COLO668 (cell line): ENCODE results near the gene MAD2L2.

Source experiments
- DNase-seq: peaks from one replicate; lab custom pipeline; 2025; ENCODE audit not compliant: unreplicated experiment; lab: John Stamatoyannopoulos, UW

MAD2L2 gene

DNA sequence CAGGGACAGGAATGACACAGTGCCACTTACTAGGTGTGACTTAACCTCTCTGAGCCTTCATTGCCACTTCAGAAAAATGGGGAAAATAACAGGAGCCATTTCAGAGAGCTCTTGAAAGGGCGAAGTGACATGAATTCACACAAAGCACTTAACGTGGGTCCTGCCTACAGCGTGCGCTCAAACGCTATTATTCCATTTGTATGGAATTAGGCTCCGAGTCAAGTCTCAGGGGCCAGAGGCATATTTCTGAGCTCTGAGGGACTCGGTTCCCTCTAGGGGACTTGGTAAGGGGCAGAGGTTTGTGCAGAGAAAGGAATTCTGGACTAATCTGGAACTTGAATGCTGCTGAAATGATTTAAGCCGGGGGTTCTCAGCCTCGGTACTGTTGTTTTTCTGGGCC is 24.6 kb upstream of the MAD2L2 start:
- DNase-seq, result no peak

DNA sequence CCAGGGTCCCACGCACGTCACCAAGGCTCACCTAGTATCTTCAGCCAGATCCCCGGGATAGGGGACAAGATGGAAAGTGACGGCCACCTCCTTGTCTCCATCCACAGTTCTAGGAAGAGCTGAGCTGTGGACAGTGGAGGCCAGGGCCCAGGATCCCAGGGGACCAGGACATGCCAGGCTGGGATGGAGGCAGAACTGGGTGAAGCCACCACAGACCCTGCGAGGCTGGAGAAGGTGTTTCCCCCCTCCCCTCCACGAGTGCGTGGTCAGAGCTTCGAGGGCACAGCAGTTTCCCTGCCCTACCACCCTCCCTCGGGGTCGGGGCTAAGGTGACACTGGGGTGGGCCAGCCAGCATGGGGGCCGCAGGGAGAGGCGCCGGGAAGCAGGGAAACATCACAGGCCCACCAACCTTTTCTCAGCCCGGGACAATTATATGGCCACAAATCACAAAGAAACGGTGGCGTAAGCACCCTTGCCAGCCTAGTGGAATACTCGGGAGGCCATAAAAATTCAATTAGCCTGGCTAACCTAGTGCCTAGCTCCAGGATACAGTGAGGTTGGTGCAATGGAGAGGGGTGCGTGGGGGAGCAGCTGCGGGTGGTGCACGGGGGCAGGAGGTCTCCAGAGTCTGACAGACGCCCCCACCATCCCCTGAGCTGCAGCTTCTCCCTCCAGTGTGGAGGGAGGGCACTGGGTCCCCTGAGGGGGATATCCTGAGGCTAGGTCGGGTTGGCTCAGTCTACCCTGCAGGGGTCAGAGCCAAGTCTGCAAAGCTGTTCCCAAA is 23.9 kb upstream of the MAD2L2 start:
- no peak for DNase-seq

DNA sequence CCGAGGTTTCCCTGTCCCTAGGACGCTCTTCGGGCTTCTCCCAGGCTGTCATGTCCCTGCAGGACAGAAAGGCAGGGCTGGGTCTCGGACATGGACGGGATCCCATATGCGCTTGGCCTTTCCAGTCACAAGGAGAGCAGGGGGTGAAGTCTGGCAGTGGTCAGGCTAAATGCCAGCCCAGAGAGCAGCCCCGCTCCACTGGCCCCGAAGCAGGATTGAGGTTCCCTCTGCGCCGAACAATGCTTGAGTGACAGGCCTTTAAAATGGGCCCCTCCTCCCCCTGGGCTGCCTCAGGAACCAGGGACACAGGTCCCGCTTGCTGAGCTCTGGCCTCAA is 23.2 kb upstream of the MAD2L2 start:
- DNase-seq, result no peak

DNA sequence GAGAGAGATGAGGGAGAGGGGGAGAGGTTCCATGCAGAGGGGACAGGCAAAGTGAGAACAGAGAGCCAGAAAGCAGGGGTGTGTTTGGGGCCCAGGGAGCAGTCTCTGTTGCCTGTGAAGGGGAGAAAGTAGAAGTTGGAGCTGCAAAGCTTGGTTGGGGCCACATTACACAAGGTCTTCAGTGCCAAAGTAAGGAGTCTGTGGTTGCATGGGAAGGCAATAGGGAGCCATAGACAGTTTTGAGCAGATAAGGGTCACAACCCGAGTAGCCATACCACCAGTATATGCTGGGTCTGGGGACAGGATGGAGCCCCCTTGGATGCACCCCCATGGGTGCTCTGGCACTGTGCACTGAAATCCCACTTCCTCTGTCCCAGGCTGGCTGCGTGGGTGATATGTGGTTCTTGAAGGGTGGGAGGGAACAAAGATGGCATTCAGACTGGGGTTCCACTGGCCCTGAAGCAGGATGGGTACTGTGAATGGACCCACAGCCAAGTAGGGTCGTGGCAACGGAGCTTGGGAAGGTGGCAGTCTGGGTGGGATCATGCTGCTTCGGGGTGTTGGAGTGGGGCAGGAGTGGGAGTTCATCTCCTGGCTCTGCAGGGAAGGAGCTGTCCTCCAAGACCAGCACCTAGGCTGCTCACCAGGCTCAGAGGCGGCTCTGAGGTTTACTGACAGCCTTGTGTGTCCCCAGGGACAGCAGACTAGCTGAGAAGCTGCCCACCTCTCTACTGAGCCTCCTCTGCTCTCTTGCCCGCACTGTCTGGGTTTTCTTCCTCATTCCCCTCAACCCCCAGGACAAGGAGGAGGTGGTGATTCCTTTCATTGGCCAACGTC is 22.6 kb upstream of the MAD2L2 start:
- no peak for DNase-seq

DNA sequence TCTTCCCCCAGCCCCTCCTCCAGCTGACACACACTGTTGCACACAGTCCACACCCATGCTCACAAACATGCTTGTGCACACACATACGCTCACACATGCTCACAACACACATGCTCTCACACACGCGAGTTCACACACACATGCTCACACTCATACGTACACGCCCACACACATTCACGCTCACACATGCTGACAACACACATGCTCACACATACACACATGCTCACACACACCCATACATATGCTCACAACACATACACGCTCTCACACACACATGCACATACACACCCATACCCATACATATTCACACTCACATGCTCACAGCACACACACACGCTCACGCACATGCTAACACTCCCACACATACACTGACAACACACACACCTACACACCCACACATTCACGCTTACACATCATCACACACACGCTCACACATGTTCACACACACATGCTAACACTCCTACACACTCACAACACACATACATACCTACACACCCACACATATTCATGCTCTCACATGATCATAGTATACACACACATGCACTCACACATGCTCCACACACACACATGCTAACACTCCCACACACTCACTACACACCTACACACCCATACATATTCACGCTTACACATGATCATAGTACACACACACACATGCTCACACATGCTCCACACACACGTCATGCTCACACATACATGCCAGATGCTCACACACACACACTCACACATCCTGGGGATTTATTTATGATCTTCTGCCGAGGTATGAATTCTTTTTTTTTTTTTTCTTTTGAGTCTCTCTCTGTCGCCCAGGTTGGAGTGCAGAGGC is 21.2 kb upstream of the MAD2L2 start:
- DNase-seq, result no peak

DNA sequence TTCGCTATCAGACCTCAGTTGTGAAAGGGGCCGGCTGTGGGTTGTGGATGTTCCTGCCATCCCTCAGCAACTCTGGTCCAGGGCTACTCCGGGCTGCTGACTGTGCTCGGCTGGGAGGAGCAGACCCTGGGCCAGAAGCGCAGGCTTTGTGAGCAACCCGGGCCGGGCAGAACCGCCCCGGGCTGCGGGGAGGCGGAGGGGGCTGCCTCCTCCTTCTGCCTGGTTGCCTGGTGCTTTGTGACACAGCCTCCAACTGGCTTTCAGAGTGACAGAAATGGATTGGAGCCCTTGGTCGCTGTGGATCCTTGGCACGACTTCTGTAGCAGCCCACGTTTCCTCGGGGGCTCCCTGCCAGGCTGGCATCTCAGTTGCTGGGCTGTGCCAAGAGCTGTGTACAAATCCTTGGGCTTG is 20.6 kb upstream of the MAD2L2 start:
- DNase-seq, result no peak

DNA sequence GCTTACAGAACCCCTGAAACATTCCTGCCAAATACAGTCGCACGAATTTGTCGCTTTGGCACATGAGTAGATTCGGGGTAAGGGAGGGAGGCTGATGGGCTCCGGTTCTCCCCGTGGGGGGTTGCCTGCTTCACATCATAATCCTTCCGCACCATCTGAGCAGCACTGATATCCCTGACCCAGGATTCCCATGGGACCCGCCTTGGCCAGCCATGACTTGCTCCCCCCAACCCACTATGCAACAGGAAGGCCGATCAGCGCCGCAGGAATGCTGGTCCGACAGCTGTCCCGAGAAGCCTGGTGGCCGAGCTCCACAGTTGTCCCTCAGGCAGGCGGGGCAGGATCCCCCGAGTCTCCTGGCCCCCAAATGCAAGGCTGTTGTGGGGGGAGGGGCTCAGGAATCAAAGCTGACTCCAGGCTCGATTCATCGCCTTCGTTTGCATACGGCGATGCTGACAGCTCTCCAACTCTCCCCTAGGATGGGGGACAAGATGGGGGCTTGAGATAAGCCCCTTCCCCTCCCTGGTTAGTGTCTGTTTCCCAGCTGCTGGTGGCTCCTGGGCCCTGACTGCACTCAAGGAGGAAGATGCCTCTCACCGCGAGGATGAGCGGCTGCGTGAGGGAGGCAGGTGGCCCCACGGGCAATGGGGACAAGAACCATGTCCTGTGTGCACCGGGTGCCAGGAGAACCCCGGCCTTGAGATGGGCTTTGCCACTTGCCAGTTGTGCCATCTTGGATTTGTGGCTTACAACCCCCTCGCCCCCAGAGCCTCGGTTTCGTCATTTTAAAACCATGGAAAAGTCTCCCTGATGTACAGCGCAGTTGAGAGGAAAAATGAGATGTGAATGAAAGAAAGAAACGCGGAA is 19.9 kb upstream of the MAD2L2 start:
- DNase-seq, result no peak

DNA sequence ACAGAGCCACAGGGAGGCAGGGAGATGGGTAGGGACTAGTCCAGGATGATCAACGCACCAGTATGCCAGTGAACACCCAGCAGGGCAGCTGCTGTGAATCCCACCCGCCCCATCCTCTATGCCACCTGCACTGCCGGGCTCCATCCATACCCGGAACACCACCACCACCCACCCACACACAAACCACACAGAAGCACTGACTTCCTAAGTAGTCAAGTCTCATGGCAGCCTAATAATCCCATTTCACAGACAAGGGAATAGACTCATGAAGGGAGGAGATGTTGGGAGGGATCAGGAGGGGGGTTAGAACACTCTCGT is 16.9 kb upstream of the MAD2L2 start:
- DNase-seq, result no peak

DNA sequence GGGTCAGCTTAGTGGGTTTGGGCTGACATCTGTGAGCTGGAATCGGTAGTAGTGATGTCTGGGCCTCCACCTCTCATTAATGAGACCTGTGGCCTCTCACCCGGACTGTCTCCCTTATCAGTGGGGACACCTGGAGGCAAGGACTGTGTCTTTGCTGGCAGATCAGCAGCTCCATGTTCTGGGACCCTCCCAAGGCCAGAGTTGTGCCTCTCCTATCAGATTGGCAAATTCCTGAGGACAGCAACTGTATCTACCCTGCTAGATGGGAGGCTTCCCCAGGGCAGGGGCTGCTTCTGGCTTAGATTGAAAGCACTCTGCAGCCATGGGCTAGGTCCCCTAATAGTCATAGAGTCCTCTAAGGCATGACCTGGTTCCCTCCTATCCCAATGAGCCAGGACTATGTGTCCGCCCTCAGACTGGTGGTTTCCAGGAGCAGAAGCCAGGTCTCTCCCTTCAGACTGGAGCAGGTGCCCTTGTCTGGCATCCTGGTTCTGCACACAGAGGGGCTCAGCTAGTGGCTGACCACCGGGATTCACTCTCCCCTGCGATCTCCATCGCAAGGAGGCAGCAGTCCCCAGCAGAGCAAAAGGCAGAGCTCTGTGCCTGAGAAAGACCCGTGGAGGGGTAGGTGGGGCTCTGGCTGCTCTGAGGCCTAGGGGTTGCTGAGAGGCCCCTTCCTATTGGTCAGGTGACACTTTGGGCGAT is 16.4 kb upstream of the MAD2L2 start:
- no peak for DNase-seq

DNA sequence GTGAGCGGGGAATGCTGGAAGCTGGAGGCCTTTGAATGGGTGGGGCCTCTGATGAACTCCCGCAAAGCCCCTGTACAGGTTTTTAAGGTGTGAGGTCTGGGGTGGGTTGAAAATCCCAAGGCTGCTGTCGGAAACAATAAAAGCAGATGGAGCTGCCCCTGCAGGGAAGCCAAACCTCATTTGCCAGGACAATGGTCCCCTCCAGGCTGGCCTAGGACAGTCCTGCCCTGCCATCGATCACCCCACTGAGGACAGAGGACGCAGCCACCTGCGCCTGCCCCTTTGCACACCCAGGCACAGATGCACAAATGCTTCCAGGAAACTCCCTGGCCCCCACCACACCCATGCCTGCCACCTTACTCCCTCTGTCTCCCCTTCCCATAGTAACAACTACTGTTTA is 14.9 kb upstream of the MAD2L2 start:
- DNase-seq, result no peak

DNA sequence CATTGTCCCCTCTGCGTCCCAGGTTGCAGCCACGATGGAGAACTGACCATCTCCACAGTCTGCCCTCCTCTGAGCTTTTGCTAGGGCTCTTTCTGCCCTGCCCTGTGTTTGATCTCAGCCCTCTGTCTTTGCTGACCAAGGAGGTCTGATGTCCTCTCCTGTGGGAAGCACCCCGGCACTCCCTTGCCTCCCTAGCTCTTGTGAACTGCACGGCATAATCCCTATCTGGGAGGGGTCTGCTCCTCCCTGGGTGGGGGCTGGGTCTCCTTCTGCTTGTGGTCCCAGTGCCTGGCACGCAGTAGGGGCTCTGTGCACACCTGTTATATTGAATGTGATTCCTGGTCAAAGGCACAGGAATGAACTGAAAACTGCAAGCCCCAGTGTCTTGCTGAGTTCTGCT is 13.0 kb upstream of the MAD2L2 start:
- DNase-seq, result no peak

DNA sequence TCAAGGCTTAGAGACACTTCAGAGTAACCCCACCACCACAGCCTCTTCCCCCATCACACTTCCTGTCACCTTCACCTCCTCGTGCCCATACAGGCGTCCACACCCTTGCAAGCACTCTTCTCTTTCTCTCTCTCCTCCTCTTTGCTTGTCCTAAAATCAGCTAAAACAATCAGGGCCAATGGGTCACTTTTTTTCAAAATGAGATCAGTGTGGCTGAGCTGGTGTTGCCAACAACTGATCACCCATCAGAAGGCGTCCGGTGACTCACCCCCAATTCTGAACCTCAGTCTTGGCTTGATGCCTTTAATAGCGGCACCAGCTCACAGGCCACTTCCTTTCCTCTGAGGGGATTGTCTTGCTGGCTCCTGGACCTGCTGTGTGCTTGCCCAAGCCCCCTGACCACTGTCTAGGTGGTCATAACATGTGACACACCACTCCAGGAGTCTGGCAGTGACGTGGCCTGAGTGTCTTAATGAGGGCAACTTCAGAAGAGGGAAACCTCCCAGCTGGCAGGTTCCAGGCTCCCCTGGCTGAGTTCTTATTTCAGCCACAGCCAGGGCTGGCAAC is 12.2 kb upstream of the MAD2L2 start:
- no peak for DNase-seq

DNA sequence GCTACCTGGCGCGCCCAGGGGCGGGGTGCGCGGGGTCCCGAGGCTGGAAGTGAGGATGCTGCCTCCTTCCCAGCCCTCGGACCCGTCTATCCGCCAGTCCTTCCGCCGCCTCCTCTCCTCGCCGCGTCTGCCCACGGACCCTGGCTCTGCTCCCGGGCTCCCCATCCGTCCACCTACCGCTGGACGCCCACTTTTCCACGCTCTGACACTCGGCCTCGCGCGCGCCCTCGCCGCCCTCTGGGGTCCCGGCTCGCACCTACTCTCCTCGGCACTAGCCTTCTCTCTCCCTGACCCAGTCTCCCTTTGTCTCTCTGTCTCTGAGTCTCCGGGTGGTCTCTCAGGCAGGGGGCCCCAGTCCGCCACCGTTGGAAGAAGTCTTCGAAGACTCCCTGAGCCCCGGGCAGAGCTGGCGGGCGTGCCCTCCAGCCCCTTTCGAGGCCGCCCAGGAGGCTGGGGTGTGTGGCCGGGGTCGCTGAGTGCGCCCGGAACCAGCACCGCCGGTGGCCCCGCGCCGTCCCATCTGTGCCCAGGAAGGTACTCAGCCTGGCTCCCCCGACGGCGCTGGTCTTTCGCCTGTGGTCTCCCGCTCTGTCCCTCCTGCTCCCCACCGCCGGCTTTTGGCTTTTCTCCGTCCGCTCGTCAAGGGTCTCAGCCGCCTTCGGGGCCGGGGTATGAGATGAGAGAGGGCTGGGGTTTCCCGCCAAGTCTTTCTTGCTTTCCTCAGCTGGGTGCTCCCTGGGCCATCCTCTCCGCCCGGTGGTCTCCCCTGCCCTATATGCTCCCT is 11.2 kb upstream of the MAD2L2 start:
- DNase-seq, result no peak

DNA sequence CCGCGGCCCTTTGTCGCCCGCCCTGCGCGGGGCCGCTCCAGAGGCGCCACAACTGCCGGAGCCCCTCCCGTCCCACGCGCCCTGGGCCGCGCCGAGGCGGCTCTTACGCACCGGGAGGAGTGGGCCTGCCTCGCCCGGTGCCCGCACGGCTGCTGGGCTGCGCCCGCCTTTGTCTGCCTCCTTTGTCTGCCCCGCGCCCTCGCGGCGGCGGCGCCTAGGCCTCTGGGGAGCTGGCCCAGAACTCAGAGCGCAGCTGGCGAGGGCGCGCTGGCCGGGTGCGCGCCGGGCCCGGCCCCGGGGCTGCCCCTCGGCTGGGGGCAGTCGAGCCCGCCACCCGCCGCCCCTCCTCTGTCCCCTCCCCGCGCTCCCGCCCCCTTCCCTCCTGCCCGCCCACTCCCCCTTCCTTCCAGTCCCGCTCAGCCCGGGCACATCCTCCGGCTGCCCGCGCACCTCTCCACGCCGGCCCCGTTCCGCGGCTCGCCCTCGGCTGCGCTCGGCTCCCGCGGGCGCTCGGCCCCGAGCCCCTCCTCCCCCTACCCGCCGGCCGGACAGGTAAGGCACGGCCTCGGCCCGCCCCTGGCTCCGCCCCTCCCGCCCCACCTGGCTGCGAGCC is 10.5 kb upstream of the MAD2L2 start, which contains the start of gene DRAXIN:
TSS of gene DRAXIN (plus strand) at position 409 of the 613 bp plus-strand sequence. CDS start 14,549 bp downstream, outside the sequence.
- DNase-seq, result peak; percentile 39

DNA sequence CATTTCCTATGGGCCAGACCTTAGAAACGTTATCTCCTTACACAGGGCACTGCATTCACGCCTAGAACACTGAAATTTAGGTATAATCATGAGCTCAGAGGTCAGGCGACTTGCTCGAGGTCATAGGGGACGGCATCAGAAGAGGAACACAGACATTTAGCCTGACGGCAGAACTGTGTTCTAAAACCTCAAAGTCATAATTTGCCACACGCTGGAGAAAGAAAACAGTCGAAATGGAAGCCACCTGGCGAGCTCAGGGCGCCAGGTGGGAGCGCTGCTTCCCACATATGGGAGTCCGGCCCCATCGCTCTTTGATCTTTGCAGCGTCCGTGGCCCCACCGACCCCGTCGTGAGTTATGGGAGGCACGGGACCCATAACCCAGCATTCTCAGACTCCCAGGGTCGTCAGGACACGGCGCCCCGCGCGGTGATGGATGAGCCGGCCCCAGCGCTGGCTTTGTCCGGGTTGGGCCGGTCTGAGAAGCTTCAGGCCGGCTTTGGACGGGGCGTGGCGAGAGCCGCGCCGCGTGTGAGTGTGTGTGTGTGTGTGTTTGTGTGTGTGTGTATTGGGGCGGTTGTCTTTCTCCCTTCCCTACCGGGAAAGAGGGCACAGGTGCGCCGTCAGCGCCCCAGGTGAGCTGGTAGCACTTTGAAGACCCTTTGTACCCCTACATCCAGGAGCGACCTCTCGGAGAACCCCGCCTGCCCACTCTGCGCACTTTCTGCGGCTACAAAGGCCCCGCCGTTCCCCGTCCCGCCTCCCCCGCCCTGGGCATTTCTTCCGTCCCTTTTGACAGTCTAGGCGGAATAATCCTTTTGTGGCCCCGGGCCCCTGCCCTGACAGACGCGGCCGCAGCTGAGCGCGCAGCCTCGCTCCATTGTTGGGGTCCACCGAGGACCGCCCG is 9.7 kb upstream of the MAD2L2 start:
- DNase-seq, result peak; percentile 50

DNA sequence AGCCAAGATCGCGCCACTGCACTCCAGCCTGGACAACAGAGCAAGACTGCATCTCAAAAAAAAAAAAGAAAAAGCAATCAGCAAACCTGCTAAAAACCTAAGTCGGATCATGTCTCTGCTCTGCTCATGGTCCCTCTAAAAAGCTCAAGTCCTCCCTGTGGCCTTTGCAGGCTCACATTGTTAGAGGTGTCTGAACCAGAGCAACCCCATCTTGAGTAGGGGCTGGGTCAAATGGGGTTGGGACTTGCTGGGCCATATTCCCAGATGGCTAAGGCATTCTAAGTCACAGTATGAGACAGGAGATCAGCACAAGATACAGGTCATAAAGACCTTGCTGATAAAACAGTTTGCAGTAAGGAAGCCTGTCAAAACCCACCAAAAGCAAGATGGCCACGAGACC is 7.6 kb upstream of the MAD2L2 start:
- DNase-seq, result no peak

DNA sequence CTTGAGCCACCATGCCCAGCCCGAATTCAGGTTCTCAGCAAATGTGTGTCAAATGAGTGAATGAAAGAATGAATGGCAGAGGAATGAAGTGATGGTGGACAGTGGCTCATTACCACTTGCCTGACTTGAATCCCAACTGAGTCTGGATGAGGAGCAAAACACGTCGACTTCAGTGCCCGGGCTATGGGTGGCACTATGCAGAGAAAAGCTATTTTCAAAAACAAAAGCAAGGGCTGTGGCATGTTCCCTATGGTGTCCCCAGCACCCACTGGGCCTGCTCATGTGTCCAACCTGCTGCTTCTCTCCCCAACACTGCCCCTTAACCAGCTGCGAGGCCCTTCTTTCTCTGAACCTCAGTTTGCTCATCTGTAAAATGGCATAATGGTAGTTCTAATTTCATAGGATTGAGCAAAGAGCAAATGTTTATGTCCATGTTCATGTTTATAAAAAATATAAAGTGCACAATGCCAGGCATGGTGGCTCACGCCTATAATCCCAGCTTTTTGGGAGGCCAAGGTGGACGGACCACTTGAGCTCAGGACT is 4.3 kb upstream of the MAD2L2 start:
- DNase-seq, result no peak
